Measurements from ENCODE around the gene PARP4. TPM values are rescaled to one million over a fixed set of nuclear protein-coding genes. Genes with fewer than 3 reads are reported as not detected.

Gene PARP4
- total RNA-seq, 1 experiment from 2014 or later, result 25.9 TPM

- Mint-ChIP-seq H3K4me3 (no peak overlapping the region), H3K27ac (no peak overlapping the region), H3K9me3 (no peaks in the 10 kb centered on the region), H3K27me3 (ENCODE audit: low read depth) (no peaks in the 10 kb centered on the region), H3K36me3 (ENCODE audit: insufficient read depth in 1 of 3, low read depth in 3 of 3) (peaks cover 22 to 57% (median 32%) of the 10 kb centered on the region in 3 experiments; a peak in 6 of 7 replicates), H3K4me1 (peaks cover 3 to 5% of the 10 kb centered on the region in 2 experiments)
- no peak overlapping the region for H3K9ac ChIP-seq (ENCODE audit: extremely low read depth, insufficient read length, low read length)
- no peak overlapping the region for H3K27ac ChIP-seq (ENCODE audit: insufficient read length, low read depth, low read length)
- no peak overlapping the region for H3T11ph ChIP-seq (ENCODE audit: low read length)
- no peak overlapping the region for H4K91ac ChIP-seq (ENCODE audit: insufficient read length, low read depth, low read length)
- H3K79me2 ChIP-seq (ENCODE audit: insufficient read depth, low read length), result no peaks in the 10 kb centered on the region
- H2BK5ac ChIP-seq (ENCODE audit: insufficient read length, low read length), result no peak overlapping the region
- no CpG with 5 or more reads among the region's 6 CpGs for WGBS (ENCODE audit: extremely low coverage, insufficient read length, low lambda C conversion rate)
- H3K4me1 ChIP-seq (ENCODE audit: insufficient read depth, low read length), result no peaks in the 10 kb centered on the region
- H3K23me2 ChIP-seq (ENCODE audit: insufficient read length, low read depth, low read length, poor library complexity, severe bottlenecking), result no peaks in the 10 kb centered on the region
- no peak overlapping the region for H2AFZ ChIP-seq (ENCODE audit: low read length)
- H3K14ac ChIP-seq (ENCODE audit: insufficient read depth, low read length), result no peak overlapping the region
- H3K56ac ChIP-seq (ENCODE audit: insufficient read length, low read depth, low read length), result no peak overlapping the region
- H3K9me3 ChIP-seq (ENCODE audit: control insufficient read depth, low read depth, low read length), result no peaks in the 10 kb centered on the region
- H3K79me1 ChIP-seq (ENCODE audit: insufficient read depth, low read depth, low read length, poor library complexity, severe bottlenecking), result no peaks in the 10 kb centered on the region
- H3K23ac ChIP-seq (ENCODE audit: insufficient read length, low read depth, low read length), result no peak overlapping the region
- H2BK12ac ChIP-seq (ENCODE audit: insufficient read length, low read depth, low read length), result no peak overlapping the region
- H2BK15ac ChIP-seq (ENCODE audit: low read depth, low read length), result no peak overlapping the region
- H2BK20ac ChIP-seq (ENCODE audit: low read depth, low read length, poor library complexity, severe bottlenecking), result no peak overlapping the region
- H3K18ac ChIP-seq (ENCODE audit: insufficient read length, low read depth, low read length), result no peak overlapping the region
- H2BK120ac ChIP-seq (ENCODE audit: low read depth, low read length, poor library complexity, severe bottlenecking), result no peak overlapping the region
- H3K4me2 ChIP-seq (ENCODE audit: insufficient read depth, insufficient read length, low read length), result no peak overlapping the region
- H4K5ac ChIP-seq (ENCODE audit: insufficient read length, low read depth, low read length), result no peak overlapping the region
- no peaks in the 10 kb centered on the region for H3K27me3 ChIP-seq (ENCODE audit: insufficient read depth, low read length)
- no peak overlapping the region for H3K4ac ChIP-seq (ENCODE audit: low read depth, low read length)
- H4K20me1 ChIP-seq (ENCODE audit: control insufficient read depth, insufficient read depth, insufficient read length), result no peaks in the 10 kb centered on the region
- TF ChIP-seq CTCF (conservative IDR thresholded peaks at IDR 0.05), result no peak
- H4K8ac ChIP-seq (replicated peaks; ENCODE audit: insufficient read length, low read depth, low read length), result no peak overlapping the region
- DNase-seq, result no peak
- no peak overlapping the region for H2AK5ac ChIP-seq (ENCODE audit: insufficient read length, low read length)
Observed at GRCh38 chr13:24454056-24454455, 58.5 kb downstream of the PARP4 start.

All from H9 (cell line).